Astrocyte (in vitro differentiated cells and primary cell): Measurements from ENCODE around the gene ZNF850.

Experiments used
- EZH2 ChIP-seq: IDR thresholded peaks from 2 replicates; pipeline ENCODE4 v1.6.1; 2012; ENCODE audit warnings: mild to moderate bottlenecking, low read length, inconsistent platforms; ENCODE audit not compliant: insufficient read depth
- TF ChIP-seq, protein P1 (sequence below): IDR thresholded peaks from 2 replicates; pipeline ENCODE4 v1.5.1; 2011; ENCODE audit warnings: low read depth, mild to moderate bottlenecking, inconsistent platforms, low read length, moderate library complexity; ENCODE audit not compliant: insufficient read depth

GRCh38 chr19:36668646-36669045 is 104.0 kb downstream of the ZNF850 start:
- no peak for TF ChIP-seq EZH2
- TF ChIP-seq, protein P1, sequence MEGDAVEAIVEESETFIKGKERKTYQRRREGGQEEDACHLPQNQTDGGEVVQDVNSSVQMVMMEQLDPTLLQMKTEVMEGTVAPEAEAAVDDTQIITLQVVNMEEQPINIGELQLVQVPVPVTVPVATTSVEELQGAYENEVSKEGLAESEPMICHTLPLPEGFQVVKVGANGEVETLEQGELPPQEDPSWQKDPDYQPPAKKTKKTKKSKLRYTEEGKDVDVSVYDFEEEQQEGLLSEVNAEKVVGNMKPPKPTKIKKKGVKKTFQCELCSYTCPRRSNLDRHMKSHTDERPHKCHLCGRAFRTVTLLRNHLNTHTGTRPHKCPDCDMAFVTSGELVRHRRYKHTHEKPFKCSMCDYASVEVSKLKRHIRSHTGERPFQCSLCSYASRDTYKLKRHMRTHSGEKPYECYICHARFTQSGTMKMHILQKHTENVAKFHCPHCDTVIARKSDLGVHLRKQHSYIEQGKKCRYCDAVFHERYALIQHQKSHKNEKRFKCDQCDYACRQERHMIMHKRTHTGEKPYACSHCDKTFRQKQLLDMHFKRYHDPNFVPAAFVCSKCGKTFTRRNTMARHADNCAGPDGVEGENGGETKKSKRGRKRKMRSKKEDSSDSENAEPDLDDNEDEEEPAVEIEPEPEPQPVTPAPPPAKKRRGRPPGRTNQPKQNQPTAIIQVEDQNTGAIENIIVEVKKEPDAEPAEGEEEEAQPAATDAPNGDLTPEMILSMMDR = no peak
